Liver (tissue), 9 donors: ENCODE results near the gene FZR1. TPM values are rescaled to one million over a fixed set of nuclear protein-coding genes. Genes with fewer than 3 reads are reported as not detected.

ENCODE experiments used
- DNase-seq: peaks from one replicate; pipeline ENCODE4 v3.0.0-alpha.2; 2017; ENCODE audit warnings: low spot score
- H3K27ac ChIP-seq, 2 donors: one replicate each; pipeline ENCODE4 v1.7.0; 2013; ENCODE audit warnings: inconsistent platforms in 2 of 2, low read length in 2 of 2, control low read depth in 1 of 2, low read depth in 1 of 2, mild to moderate bottlenecking in 1 of 2
- H3K27me3 ChIP-seq, 4 donors: one replicate each; pipeline versions ENCODE4 v1.6.1 to v1.7.0; 2013; ENCODE audit warnings: low read length in 3 of 4, inconsistent platforms in 1 of 4, mild to moderate bottlenecking in 1 of 4, moderate library complexity in 1 of 4; ENCODE audit not compliant: control insufficient read depth in 4 of 4, insufficient read depth in 4 of 4
- H3K36me3 ChIP-seq, 4 donors: one replicate each; pipeline versions ENCODE4 v1.6.1 to v1.7.0; 2013; ENCODE audit warnings: low read length in 3 of 4, mild to moderate bottlenecking in 3 of 4, low read depth in 1 of 4, moderate library complexity in 1 of 4; ENCODE audit not compliant: control insufficient read depth in 4 of 4, insufficient read depth in 3 of 4
- H3K4me1 ChIP-seq, 4 donors: one replicate each; pipeline versions ENCODE4 v1.6.1 to v1.7.0; 2013; ENCODE audit warnings: low read length in 3 of 4, mild to moderate bottlenecking in 3 of 4, moderate library complexity in 1 of 4; ENCODE audit not compliant: control insufficient read depth in 4 of 4, insufficient read depth in 4 of 4
- H3K4me3 ChIP-seq, 3 donors: one replicate each; pipeline versions ENCODE4 v1.6.1 to v1.7.0; 2013; ENCODE audit warnings: low read length in 3 of 3, control low read depth in 1 of 3, low read depth in 1 of 3, mild to moderate bottlenecking in 1 of 3
- H3K9ac ChIP-seq, 2 donors: one replicate each; pipeline ENCODE4 v1.7.0; 2013; ENCODE audit warnings: low read length in 2 of 2, mild to moderate bottlenecking in 2 of 2, moderate library complexity in 2 of 2, control low read depth in 1 of 2, low read depth in 1 of 2
- H3K9me3 ChIP-seq, 4 donors: one replicate each; pipeline versions ENCODE4 v1.6.1 to v1.7.0; 2013; ENCODE audit warnings: low read length in 3 of 4; ENCODE audit not compliant: control insufficient read depth in 4 of 4
- CTCF ChIP-seq: fragments of 150-350 bp; IDR thresholded peaks from 2 replicates; pipeline ENCODE4 v1.5.1; 2017; ENCODE audit warnings: improper control_type of control experiment, low read depth, low read length; ENCODE audit not compliant: missing input control
- EGR1 ChIP-seq, 2 donors: IDR thresholded peaks; 2 replicates each; pipeline ENCODE4 v1.6.1; 2016 to 2018; ENCODE audit warnings: antibody characterized with exemption in 2 of 2, low read depth in 2 of 2
- FOXA1 ChIP-seq: IDR thresholded peaks from 2 replicates; pipeline ENCODE4 v1.6.1; 2016; ENCODE audit warnings: antibody characterized with exemption
- GABPA ChIP-seq, 2 donors: IDR thresholded peaks in 1 of 2; conservative IDR thresholded peaks in 1 of 2; 2 replicates each; pipeline ENCODE4 v1.6.1; 2016; ENCODE audit warnings: antibody characterized with exemption in 2 of 2, mild to moderate bottlenecking in 1 of 2, moderate library complexity in 1 of 2
- HNF4G ChIP-seq: IDR thresholded peaks from 2 replicates; pipeline ENCODE4 v1.6.1; 2016; ENCODE audit warnings: antibody characterized with exemption
- JUND ChIP-seq, 2 donors: IDR thresholded peaks; 2 replicates each; pipeline ENCODE4 v1.6.1; 2016; ENCODE audit warnings: antibody characterized with exemption in 2 of 2
- MAX ChIP-seq: IDR thresholded peaks from 2 replicates; pipeline ENCODE4 v1.6.1; 2016; ENCODE audit warnings: antibody characterized with exemption
- NR2F2 ChIP-seq: IDR thresholded peaks from 2 replicates; pipeline ENCODE4 v1.6.1; 2016; ENCODE audit warnings: antibody characterized with exemption
- RAD21 ChIP-seq, 2 donors: IDR thresholded peaks; 2 replicates each; pipeline ENCODE4 v1.6.1; 2016; ENCODE audit warnings: antibody characterized with exemption in 2 of 2, mild to moderate bottlenecking in 2 of 2
- RXRA ChIP-seq, 2 donors: IDR thresholded peaks; 2 replicates each; pipeline ENCODE4 v1.6.1; 2017 to 2018; ENCODE audit warnings: antibody characterized with exemption in 2 of 2, mild to moderate bottlenecking in 1 of 2
- SP1 ChIP-seq: IDR thresholded peaks from 2 replicates; pipeline ENCODE4 v1.6.1; 2018; ENCODE audit warnings: antibody characterized with exemption, mild to moderate bottlenecking
- TAF1 ChIP-seq: conservative IDR thresholded peaks from 2 replicates; pipeline ENCODE4 v1.6.1; 2016; ENCODE audit warnings: antibody characterized with exemption, mild to moderate bottlenecking
- YY1 ChIP-seq: IDR thresholded peaks from 2 replicates; pipeline ENCODE4 v1.6.1; 2016; ENCODE audit warnings: antibody characterized with exemption, mild to moderate bottlenecking
- ZBTB33 ChIP-seq: IDR thresholded peaks from 2 replicates; pipeline ENCODE4 v1.6.1; 2016; ENCODE audit warnings: antibody characterized with exemption
- WGBS: extraction: QIAGEN DNeasy Blood & Tissue Kit; methylation state at CpG from one replicate; pipeline ENCODE4 v1.1.7; 2013; 5-methylcytosine and 5-hydroxymethylcytosine counted together
- polyA plus RNA-seq, 2 donors: library from polyadenylated mRNA; stranded (reverse) in 1 of 2; unstranded in 1 of 2; fragments of 200-250 nt in 1 of 2; fragments of >200 nt in 1 of 2; fragmentation: Nextera tagmentation in 1 of 2; extraction: Ambion mirVana in 1 of 2; gene quantifications; one replicate each; pipeline versions ENCODE4 v1.2.1 to v1.2.3, GENCODE V29; 2013 to 2015
- total RNA-seq, 2 donors: library from RNA; depleted of rRNA; stranded (reverse); fragments of >200 nt; gene quantifications; one replicate each; pipeline ENCODE4 v1.2.3, GENCODE V29; 2014
- TF ChIP-seq, protein P1 (sequence below): IDR thresholded peaks from 2 replicates; pipeline ENCODE4 v1.6.1; 2016; ENCODE audit warnings: antibody characterized with exemption, mild to moderate bottlenecking
- donor health status: healthy.
- donor health status: healthy.
- donor health status: healthy.
- donor health status: healthy.
- donor health status: healthy.

The FZR1 gene
- total and polyA plus RNA-seq, 4 donors: 17.0 to 27.3 (median 20.3) TPM

- TF ChIP-seq RXRA (IDR thresholded peaks at IDR 0.05) (no peak), CTCF (no peak)
Observed at GRCh38 chr19:3549816-3550215, 43.7 kb downstream of the FZR1 start (continued).

DNA sequence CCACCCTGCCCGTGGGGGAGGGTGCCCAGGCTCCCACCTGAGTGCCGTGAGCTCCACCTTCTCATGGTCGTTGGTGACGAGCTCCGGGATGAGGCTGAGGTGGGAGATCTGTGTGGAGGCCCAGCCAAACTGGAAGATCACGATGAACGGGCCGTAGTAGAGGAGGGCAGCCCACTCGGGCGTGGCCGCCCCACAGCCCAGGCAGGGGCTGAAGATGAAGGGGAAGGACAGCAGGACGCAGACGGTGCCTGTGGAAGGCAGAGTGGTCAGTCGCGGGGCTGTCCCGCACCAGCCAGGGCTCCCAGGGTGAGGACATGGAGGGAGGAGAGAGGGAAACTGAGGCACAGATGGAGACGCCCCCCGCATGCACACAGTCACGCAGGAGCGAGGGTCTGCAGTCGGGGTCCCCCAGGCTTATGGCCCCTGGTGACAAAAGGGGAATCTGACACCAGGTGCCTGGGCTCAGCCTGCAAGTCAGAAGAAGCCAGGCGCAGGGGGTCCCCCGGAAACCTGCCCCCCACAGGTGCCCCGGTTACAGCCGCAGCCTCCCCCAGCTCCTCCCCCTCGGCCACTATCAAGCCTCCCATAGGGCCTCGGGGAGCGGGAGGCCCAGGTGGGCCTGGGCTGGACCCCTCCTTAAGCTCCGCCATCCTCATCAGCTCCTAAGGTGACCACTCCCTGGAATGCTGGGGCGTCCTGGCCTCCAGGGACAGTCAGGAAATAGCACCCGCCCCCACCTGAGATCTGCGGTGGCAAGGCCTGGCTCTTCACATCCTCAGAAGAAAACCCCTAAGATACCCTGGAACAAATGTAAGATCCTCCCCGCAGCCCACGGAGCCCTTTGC is 45.1 kb downstream of the FZR1 start:
- DNase-seq: no peak
- H3K27ac ChIP-seq: no peak overlapping the region
- TF ChIP-seq RXRA (IDR thresholded peaks at IDR 0.05) (no peak), SP1 (no peak), NR2F2 (no peak), GABPA (IDR thresholded peaks at IDR 0.05 in 1 of 2, conservative IDR thresholded peaks at IDR 0.05 in 1 of 2) (no peak), CTCF (no peak), YY1 (no peak), JUND (IDR thresholded peaks at IDR 0.05) (no peak)

DNA sequence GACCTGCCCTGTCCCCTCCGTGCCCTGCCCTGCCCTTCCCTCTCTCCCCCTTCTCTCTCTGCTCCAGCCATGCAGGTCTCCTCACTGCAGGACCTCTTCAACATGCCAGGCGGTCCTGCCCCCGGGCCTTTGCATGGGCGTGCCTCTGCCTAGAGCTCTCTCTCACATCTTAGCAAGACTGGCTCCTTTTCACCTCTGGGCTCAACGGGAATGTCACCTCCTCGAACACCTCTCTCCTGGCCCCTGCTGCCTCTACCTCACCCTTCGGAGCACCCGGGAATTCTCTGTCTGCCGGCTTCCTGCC is 45.6 kb downstream of the FZR1 start:
- no peak for DNase-seq
- Histone ChIP-seq H3K4me1 (peaks cover 7 to 40% (median 22%) of the 10 kb centered on the region in 4 donors), H3K9me3 (no peaks in the 10 kb centered on the region), H3K27ac (no peak overlapping the region), H3K9ac (no peak overlapping the region), H3K27me3 (no peaks in the 10 kb centered on the region), H3K36me3 (peaks cover 0 to 6% (median 5%) of the 10 kb centered on the region in 4 donors), H3K4me3 (no peak overlapping the region)
- TF ChIP-seq SP1 (no peak), HNF4G (no peak), ZBTB33 (no peak), GABPA (IDR thresholded peaks at IDR 0.05 in 1 of 2, conservative IDR thresholded peaks at IDR 0.05 in 1 of 2) (no peak), RXRA (IDR thresholded peaks at IDR 0.05) (no peak), TAF1 (no peak), CTCF (no peak), FOXA1 (no peak), MAX (no peak), JUND (IDR thresholded peaks at IDR 0.05) (no peak), RAD21 (IDR thresholded peaks at IDR 0.05) (no peak), EGR1 (IDR thresholded peaks at IDR 0.05; ENCODE audit: low read depth in 2 of 2) (no peak)
- TF ChIP-seq, protein P1, sequence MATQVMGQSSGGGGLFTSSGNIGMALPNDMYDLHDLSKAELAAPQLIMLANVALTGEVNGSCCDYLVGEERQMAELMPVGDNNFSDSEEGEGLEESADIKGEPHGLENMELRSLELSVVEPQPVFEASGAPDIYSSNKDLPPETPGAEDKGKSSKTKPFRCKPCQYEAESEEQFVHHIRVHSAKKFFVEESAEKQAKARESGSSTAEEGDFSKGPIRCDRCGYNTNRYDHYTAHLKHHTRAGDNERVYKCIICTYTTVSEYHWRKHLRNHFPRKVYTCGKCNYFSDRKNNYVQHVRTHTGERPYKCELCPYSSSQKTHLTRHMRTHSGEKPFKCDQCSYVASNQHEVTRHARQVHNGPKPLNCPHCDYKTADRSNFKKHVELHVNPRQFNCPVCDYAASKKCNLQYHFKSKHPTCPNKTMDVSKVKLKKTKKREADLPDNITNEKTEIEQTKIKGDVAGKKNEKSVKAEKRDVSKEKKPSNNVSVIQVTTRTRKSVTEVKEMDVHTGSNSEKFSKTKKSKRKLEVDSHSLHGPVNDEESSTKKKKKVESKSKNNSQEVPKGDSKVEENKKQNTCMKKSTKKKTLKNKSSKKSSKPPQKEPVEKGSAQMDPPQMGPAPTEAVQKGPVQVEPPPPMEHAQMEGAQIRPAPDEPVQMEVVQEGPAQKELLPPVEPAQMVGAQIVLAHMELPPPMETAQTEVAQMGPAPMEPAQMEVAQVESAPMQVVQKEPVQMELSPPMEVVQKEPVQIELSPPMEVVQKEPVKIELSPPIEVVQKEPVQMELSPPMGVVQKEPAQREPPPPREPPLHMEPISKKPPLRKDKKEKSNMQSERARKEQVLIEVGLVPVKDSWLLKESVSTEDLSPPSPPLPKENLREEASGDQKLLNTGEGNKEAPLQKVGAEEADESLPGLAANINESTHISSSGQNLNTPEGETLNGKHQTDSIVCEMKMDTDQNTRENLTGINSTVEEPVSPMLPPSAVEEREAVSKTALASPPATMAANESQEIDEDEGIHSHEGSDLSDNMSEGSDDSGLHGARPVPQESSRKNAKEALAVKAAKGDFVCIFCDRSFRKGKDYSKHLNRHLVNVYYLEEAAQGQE: no peak
- WGBS: 91% methylated on average over 9 of the region's 9 CpGs

More for the DNA sequence above, 45.1 kb downstream of the FZR1 start:
- H3K9me3 ChIP-seq: no peaks in the 10 kb centered on the region
- H3K9ac ChIP-seq: no peak overlapping the region
- H3K4me3 ChIP-seq: no peak overlapping the region
- H3K36me3 ChIP-seq: peaks cover 0 to 7% (median 5%) of the 10 kb centered on the region in 4 donors
- 96% methylated on average over 34 of the region's 34 CpGs for WGBS
- peaks cover 7 to 35% (median 17%) of the 10 kb centered on the region in 4 donors for H3K4me1 ChIP-seq
- H3K27me3 ChIP-seq: no peaks in the 10 kb centered on the region
